NCI-H2196 treated with DMSO at 0.1 percent for 48 hours (cell line): ENCODE measurements around the gene KIAA0319L.

Source experiments
- DNase-seq: peaks from one replicate; lab custom pipeline; 2025; ENCODE audit not compliant: unreplicated experiment; lab: John Stamatoyannopoulos, UW

Gene KIAA0319L

GRCh38 chr1:35394386-35394785 lies 162.8 kb downstream of the KIAA0319L start:
- no peak for DNase-seq

GRCh38 chr1:35390600-35391494 lies 166.4 kb downstream of the KIAA0319L start:
- no peak for DNase-seq

DNA sequence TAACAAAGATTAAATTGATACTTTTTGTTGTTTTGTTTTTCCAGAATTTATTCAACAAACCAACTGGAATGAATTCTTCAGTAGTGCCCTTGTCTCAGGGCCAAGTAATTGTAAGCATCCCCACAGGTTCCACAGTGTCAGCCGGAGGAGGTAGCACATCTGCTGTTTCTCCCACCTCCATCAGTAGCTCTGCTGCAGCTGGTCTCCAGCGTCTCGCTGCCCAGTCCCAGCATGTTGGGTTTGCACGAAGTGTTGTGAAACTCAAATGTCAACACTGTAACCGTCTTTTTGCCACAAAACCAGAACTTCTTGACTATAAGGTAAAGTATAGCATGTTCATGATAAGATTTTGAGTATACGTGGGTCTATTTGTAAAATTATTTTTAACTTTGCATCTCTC lies 170.2 kb downstream of the KIAA0319L start:
- no peak for DNase-seq

GRCh38 chr1:35386290-35386689 lies 170.9 kb downstream of the KIAA0319L start:
- no peak for DNase-seq
